ENCODE results near the gene TP53BP1.

GRCh38 chr15:43446344-43446743, 46.6 kb downstream of the TP53BP1 start:
- TF ChIP-seq RARB (CRISPR knock-in tag; IDR thresholded peaks at IDR 0.05), result no peak
- no peak for TF ChIP-seq ZFP3 (CRISPR knock-in tag; IDR thresholded peaks at IDR 0.05)
- no peak for TF ChIP-seq PPARA (CRISPR knock-in tag; IDR thresholded peaks at IDR 0.05; ENCODE audit: borderline replicate concordance)
- TF ChIP-seq PATZ1 (CRISPR knock-in tag; IDR thresholded peaks at IDR 0.05; ENCODE audit: borderline replicate concordance), result no peak
- no peak for TF ChIP-seq SNAI2 (CRISPR knock-in tag; IDR thresholded peaks at IDR 0.05)
- no peak for TF ChIP-seq TOX (CRISPR knock-in tag; IDR thresholded peaks at IDR 0.05; ENCODE audit: borderline replicate concordance)
- TF ChIP-seq ZC3H10 (CRISPR knock-in tag; IDR thresholded peaks at IDR 0.05), result no peak
- TF ChIP-seq ZNF565 (CRISPR knock-in tag; conservative IDR thresholded peaks at IDR 0.05; ENCODE audit: low read depth), result no peak
- no peak for TF ChIP-seq TCF4 (CRISPR knock-in tag; IDR thresholded peaks at IDR 0.05; ENCODE audit: borderline replicate concordance)
- no peak for TF ChIP-seq POU6F1 (CRISPR knock-in tag; IDR thresholded peaks at IDR 0.05; ENCODE audit: borderline replicate concordance, low read depth)
